Activated naive CD8-positive, alpha-beta T cell treated with anti-CD3 and anti-CD28 coated beads for 36 hours (primary cell): ENCODE measurements around the gene OSMR. TPM values are rescaled to one million over a fixed set of nuclear protein-coding genes. Genes with fewer than 3 reads are reported as not detected.

ENCODE experiments used
- DNase-seq: peaks from one replicate; pipeline ENCODE4 v3.0.0; 2021
- H3K27ac Mint-ChIP-seq: one replicate; pipeline ENCODE4 v1.8.0; 2022; ENCODE audit warnings: mild to moderate bottlenecking, moderate library complexity, mixed read lengths
- H3K27me3 Mint-ChIP-seq: one replicate; pipeline ENCODE4 v1.8.0; 2022; ENCODE audit warnings: mild to moderate bottlenecking, mixed read lengths
- H3K36me3 Mint-ChIP-seq: one replicate; pipeline ENCODE4 v1.8.0; 2021; ENCODE audit warnings: mild to moderate bottlenecking, mixed read lengths
- H3K4me1 Mint-ChIP-seq: one replicate; pipeline ENCODE4 v1.8.0; 2021; ENCODE audit warnings: mixed read lengths
- H3K4me3 Mint-ChIP-seq: one replicate; pipeline ENCODE4 v1.8.0; 2022; ENCODE audit warnings: mild to moderate bottlenecking, moderate library complexity, mixed read lengths
- H3K9me3 Mint-ChIP-seq: one replicate; pipeline ENCODE4 v1.8.0; 2022; ENCODE audit warnings: mixed read lengths
- total RNA-seq, 2 experiments: library from RNA; stranded (reverse); gene quantifications; one replicate each; pipeline ENCODE4 v1.2.3, GENCODE V29; 2021

The OSMR gene
- total RNA-seq, 2 experiments from 2014 or later: not detected

DNA sequence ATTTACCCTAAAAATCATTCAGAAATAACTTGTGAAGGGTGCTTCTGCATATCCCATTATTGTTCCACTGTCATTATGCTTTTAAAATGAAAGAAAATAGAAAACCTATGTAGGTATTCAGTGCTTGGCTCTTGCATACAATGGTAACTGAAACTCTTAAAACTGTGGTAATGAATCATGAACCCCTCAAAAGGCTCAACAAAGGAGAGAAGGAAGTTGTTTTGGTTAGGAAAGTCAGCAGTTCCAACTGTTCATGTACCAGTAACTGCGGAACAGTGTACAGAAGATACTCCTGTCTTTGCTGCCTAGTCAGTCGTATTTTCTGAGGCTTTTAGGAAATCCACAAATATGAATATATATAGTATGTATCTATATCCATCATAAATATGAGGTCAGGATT, 96.1 kb downstream of the OSMR start:
- no peaks in the 10 kb centered on the region for H3K9me3 Mint-ChIP-seq
- H3K27ac Mint-ChIP-seq: peak overlapping the region; percentile 1
- H3K4me1 Mint-ChIP-seq: no peaks in the 10 kb centered on the region
- peaks cover 17% of the 10 kb centered on the region for H3K36me3 Mint-ChIP-seq
- no peak for DNase-seq
- no peak overlapping the region for H3K4me3 Mint-ChIP-seq
- H3K27me3 Mint-ChIP-seq: no peaks in the 10 kb centered on the region

DNA sequence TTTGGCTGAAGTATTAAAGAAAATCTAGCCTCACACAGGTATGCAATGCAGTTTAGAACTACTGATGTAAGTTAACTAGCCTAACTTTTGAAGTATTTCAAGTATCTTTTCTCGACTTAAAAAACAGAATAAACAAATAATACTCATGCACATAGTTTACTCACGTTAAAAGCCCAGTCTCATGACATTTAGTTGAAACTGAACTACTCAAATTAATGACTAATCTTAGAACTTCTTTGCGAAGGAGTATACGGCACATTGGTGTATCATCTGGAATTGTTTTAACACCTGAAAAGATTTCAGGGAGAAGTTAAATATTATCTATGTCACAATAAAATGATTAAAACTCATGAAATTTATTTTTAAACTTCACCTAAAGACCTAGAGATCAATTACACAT, 98.5 kb downstream of the OSMR start:
- Mint-ChIP-seq H3K27me3 (no peaks in the 10 kb centered on the region), H3K9me3 (no peaks in the 10 kb centered on the region), H3K36me3 (peaks cover 9% of the 10 kb centered on the region), H3K27ac (no peak overlapping the region), H3K4me3 (no peak overlapping the region), H3K4me1 (no peaks in the 10 kb centered on the region)
- no peak for DNase-seq

DNA sequence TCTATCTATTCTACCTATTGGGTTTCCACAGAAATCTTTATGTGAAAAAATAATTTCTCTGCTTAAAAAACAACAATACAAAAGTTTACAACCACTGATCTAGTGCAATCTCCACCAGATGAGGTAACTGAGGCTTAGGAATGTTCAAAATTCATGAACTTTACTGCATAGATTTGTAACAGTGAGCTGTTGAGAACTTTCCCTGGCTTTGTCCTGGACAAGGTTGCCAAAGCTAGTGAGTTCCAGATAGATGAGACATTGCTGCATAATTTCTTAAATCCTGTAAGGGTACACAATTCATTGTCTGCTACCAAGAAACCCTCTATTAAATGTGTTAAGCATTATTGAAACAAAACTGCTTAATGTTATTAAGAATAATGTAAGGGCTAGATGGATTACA, 102.7 kb downstream of the OSMR start:
- Mint-ChIP-seq H3K4me1 (no peaks in the 10 kb centered on the region), H3K27me3 (no peaks in the 10 kb centered on the region), H3K27ac (no peak overlapping the region), H3K9me3 (no peaks in the 10 kb centered on the region), H3K36me3 (peaks cover 4% of the 10 kb centered on the region), H3K4me3 (no peak overlapping the region)
- DNase-seq: no peak

DNA sequence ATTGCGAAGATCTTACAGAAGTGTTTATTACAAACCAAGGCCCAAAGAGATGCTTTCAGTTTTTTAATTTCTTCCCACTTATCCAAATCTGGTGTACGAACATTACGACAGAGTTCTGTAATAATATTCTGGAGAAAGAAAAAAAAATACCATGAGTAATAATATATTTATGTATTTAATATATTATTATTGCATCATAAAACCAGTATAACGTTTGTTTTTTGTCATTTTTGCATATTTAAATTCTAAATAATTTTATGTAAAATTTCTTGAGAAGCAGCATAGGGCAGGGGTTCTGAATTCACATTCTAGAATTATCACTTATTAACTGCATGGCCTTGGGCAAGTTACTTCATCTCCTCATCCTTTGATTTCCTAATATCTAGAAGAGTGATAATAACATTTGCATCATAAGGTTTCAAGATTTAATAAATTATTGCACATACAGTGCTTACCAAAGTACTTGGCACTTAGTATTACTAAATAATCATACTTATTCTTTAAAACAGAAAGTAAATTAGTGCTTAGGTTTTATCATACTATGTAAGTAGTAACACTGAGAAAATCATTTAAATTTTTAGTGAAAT, 107.7 kb downstream of the OSMR start:
- Mint-ChIP-seq H3K36me3 (peaks cover 6% of the 10 kb centered on the region), H3K4me1 (no peaks in the 10 kb centered on the region), H3K9me3 (no peaks in the 10 kb centered on the region)

DNA sequence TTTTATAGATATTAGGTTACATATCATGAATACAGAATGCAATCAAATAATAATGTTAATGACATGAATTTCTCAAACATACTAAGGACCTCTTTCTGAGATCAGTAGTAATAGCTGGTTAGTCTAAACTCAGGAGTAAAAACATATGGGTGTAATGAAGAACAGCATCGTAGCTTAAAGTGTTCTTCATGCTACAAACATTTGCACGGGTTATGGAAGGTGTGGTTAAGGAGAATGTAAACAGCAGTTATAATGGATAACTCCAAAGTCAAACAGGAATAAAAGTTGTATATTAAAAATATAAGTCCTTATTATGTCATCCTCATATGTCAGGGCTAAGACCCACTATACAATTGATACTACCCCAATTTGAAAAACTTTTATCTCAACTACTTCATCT, 115.9 kb downstream of the OSMR start:
- Mint-ChIP-seq H3K9me3 (no peaks in the 10 kb centered on the region), H3K27ac (no peak overlapping the region), H3K4me1 (no peaks in the 10 kb centered on the region), H3K4me3 (no peak overlapping the region), H3K27me3 (no peaks in the 10 kb centered on the region), H3K36me3 (peaks cover 3% of the 10 kb centered on the region)
- DNase-seq: no peak

More for the DNA sequence above, 107.7 kb downstream of the OSMR start:
- H3K27me3 Mint-ChIP-seq: no peaks in the 10 kb centered on the region
- H3K4me3 Mint-ChIP-seq: no peak overlapping the region
- H3K27ac Mint-ChIP-seq: no peak overlapping the region
- no peak for DNase-seq

DNA sequence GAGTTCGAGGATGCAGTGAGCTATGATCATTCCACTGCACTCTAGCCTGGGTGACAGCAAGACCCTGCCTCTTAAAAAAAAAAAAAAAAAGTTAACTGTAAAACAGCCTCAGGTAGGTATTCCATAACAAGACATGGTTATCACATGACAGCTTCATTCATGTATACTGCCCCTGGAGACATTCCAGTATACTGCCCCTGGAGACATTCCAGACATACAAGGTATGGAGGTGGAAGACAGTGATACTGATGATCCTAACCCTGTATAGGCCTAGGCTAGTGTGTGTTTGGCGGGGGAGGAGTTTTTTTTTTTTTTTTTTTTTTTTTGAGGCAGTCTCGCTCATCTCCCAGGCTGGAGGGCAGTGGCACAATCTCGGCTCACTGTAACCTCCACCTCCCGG, 122.9 kb downstream of the OSMR start:
- Mint-ChIP-seq H3K27ac (no peak overlapping the region), H3K4me1 (no peaks in the 10 kb centered on the region), H3K9me3 (no peaks in the 10 kb centered on the region), H3K27me3 (no peaks in the 10 kb centered on the region), H3K4me3 (no peak overlapping the region), H3K36me3 (peaks cover 4% of the 10 kb centered on the region)
- no peak for DNase-seq

DNA sequence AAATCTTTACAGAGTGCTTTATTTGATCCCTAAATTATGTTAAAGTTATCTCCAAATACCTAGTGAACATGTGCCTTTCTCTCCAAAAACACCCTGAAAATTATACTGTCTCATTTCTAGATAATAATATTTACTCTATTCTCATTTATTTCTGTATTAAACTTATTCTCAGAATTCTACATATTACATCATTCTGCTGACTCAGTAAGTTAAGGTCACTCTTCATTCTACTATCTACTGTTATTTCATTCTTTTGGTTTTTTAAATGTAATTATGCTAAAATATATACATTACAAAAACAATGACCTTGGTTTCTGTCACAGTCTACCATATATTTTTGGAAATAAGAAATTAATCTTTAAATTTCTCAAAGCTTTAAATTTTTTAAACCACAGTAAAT, 132.2 kb downstream of the OSMR start:
- H3K27me3 Mint-ChIP-seq: no peaks in the 10 kb centered on the region
- H3K9me3 Mint-ChIP-seq: no peaks in the 10 kb centered on the region
- no peak overlapping the region for H3K4me3 Mint-ChIP-seq
- H3K4me1 Mint-ChIP-seq: peaks cover 5% of the 10 kb centered on the region
- no peak overlapping the region for H3K27ac Mint-ChIP-seq
- DNase-seq: no peak
- peaks cover 3% of the 10 kb centered on the region for H3K36me3 Mint-ChIP-seq

DNA sequence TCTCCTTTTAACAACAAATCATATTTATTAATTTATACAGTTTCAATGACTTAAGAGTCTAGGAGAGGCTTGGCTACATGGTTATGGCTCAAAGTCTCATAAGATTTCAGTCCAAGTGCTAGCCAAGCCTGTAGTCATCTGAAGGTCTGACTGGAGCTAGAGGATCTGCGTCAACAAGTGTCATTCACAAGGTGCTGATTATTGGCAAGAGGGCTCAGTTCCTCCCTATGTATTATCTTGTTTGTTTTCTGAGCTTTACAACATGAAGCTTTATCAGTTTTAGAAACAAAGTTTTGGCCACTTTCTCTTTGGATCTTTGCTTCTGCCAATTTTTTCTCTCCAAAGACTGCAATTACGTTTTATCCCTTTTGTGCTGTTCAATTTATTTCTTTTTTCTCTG, 133.7 kb downstream of the OSMR start:
- no peak overlapping the region for H3K27ac Mint-ChIP-seq
- no peaks in the 10 kb centered on the region for H3K9me3 Mint-ChIP-seq
- H3K27me3 Mint-ChIP-seq: no peaks in the 10 kb centered on the region
- no peak for DNase-seq
- H3K4me3 Mint-ChIP-seq: no peak overlapping the region
- peaks cover 1% of the 10 kb centered on the region for H3K4me1 Mint-ChIP-seq
- H3K36me3 Mint-ChIP-seq: no peaks in the 10 kb centered on the region

Other genes with a start within 250 kb of the OSMR start
- 10 to 100 TPM; 19.7 to 21.5 TPM for gene RICTOR, start 228.4 kb downstream of the OSMR start, total RNA-seq